DND-41 (cell line): ENCODE measurements around the gene POLR2J.

Experiments
- EZH2 ChIP-seq: IDR thresholded peaks from 3 replicates; pipeline ENCODE4 v1.6.1; 2012; ENCODE audit warnings: borderline replicate concordance, low read depth, mild to moderate bottlenecking, moderate library complexity, low read length, inconsistent platforms; ENCODE audit not compliant: severe bottlenecking
- TF ChIP-seq, protein P1 (sequence below): IDR thresholded peaks from 2 replicates; pipeline ENCODE4 v1.5.1; 2012; ENCODE audit warnings: borderline replicate concordance, low read length, moderate library complexity, mild to moderate bottlenecking; ENCODE audit not compliant: poor library complexity, severe bottlenecking; ENCODE audit errors: extremely low read depth

DNA sequence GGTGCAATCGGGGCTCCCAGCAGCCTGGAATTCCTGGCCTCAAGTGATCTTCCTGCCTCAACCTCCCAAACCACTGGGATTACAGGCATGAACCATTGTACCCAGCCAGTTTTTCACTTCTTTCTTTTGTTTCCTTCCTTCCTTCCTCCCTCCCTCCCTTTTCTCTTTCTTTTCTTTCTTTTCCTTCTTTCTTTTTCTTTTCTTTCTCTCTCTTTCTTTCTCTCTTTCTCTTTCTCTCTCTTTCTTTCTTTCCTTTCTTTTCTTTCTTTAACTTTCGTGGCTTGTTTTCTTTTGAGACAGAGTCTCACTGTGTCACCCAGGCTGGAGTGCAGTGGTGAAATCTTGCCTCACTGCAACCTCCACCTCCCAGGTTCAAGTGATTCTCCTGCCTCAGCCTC, 33.0 kb downstream of the POLR2J start:
- TF ChIP-seq, protein P1, sequence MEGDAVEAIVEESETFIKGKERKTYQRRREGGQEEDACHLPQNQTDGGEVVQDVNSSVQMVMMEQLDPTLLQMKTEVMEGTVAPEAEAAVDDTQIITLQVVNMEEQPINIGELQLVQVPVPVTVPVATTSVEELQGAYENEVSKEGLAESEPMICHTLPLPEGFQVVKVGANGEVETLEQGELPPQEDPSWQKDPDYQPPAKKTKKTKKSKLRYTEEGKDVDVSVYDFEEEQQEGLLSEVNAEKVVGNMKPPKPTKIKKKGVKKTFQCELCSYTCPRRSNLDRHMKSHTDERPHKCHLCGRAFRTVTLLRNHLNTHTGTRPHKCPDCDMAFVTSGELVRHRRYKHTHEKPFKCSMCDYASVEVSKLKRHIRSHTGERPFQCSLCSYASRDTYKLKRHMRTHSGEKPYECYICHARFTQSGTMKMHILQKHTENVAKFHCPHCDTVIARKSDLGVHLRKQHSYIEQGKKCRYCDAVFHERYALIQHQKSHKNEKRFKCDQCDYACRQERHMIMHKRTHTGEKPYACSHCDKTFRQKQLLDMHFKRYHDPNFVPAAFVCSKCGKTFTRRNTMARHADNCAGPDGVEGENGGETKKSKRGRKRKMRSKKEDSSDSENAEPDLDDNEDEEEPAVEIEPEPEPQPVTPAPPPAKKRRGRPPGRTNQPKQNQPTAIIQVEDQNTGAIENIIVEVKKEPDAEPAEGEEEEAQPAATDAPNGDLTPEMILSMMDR: no peak
- TF ChIP-seq EZH2: no peak
